ENCODE data around the gene MT1F. TPM values are rescaled to one million over a fixed set of nuclear protein-coding genes. Genes with fewer than 3 reads are reported as not detected.
A peak's percentile ranks its signal among the peaks of the same experiment; 100 is the strongest.

Gene MT1F
- total RNA-seq, 1 donor from 2014 or later = not detected

GRCh38 chr16:56700631-56701030 lies 42.9 kb downstream of the MT1F start:
- DNase-seq (ENCODE audit: low spot score) = no peak
- peaks cover 5% of the 10 kb centered on the region for H3K27me3 Mint-ChIP-seq (ENCODE audit: insufficient read depth, low read depth)
- Histone ChIP-seq H3K79me2 (ENCODE audit: low read depth) (no peaks in the 10 kb centered on the region), H3F3A (ENCODE audit: low read depth) (no peaks in the 10 kb centered on the region), H3K4me3 (no peak overlapping the region), H3K27me3 (no peaks in the 10 kb centered on the region), H3K4me2 (no peak overlapping the region), H3K4me1 (no peaks in the 10 kb centered on the region), H2AFZ (replicated peaks) (no peak overlapping the region), H4K20me1 (ENCODE audit: low read depth) (no peaks in the 10 kb centered on the region), H3K27ac (no peak overlapping the region), H3K9ac (no peak overlapping the region), H3K36me3 (no peaks in the 10 kb centered on the region), H3K9me3 (ENCODE audit: low read depth) (no peaks in the 10 kb centered on the region)
- TF ChIP-seq EZH2 (IDR thresholded peaks at IDR 0.05) = no peak
- no peak for TF ChIP-seq EZH2phosphoT487 (IDR thresholded peaks at IDR 0.05)
- TF ChIP-seq CTCF (IDR thresholded peaks at IDR 0.05) = no peak
- peaks cover 11% of the 10 kb centered on the region for H3K9me3 Mint-ChIP-seq
- H3K27ac Mint-ChIP-seq = no peak overlapping the region
- H3K4me1 Mint-ChIP-seq = peaks cover 5% of the 10 kb centered on the region
- no peak overlapping the region for H3K4me3 Mint-ChIP-seq
- no peaks in the 10 kb centered on the region for H3K36me3 Mint-ChIP-seq

GRCh38 chr16:56701534-56701933 lies 43.8 kb downstream of the MT1F start:
- Mint-ChIP-seq H3K27me3 (ENCODE audit: insufficient read depth, low read depth) (peaks cover 4% of the 10 kb centered on the region), H3K27ac (no peak overlapping the region)
- H4K20me1 ChIP-seq (ENCODE audit: low read depth) = no peaks in the 10 kb centered on the region

GRCh38 chr16:56702836-56703235 lies 45.1 kb downstream of the MT1F start:
- H3K27ac Mint-ChIP-seq = no peak overlapping the region

More at GRCh38 chr16:56701534-56701933, 43.8 kb downstream of the MT1F start:
- H3K4me2 ChIP-seq = no peak overlapping the region
- H3K9ac ChIP-seq = no peak overlapping the region
- no peak overlapping the region for H3K4me3 ChIP-seq
- H3K79me2 ChIP-seq (ENCODE audit: low read depth) = no peaks in the 10 kb centered on the region
- H3K36me3 ChIP-seq = no peaks in the 10 kb centered on the region
- no peaks in the 10 kb centered on the region for H3F3A ChIP-seq (ENCODE audit: low read depth)
- H3K9me3 Mint-ChIP-seq = peaks cover 9% of the 10 kb centered on the region
- H3K27me3 ChIP-seq = no peaks in the 10 kb centered on the region
- no peaks in the 10 kb centered on the region for H3K9me3 ChIP-seq (ENCODE audit: low read depth)
- no peaks in the 10 kb centered on the region for H3K4me1 ChIP-seq
- TF ChIP-seq EZH2phosphoT487 (IDR thresholded peaks at IDR 0.05) (no peak), EZH2 (IDR thresholded peaks at IDR 0.05) (peak; percentile 11)
- no peak for DNase-seq (ENCODE audit: low spot score)
- H2AFZ ChIP-seq (replicated peaks) = no peak overlapping the region
- H3K4me1 Mint-ChIP-seq = peaks cover 5% of the 10 kb centered on the region
- no peaks in the 10 kb centered on the region for H3K36me3 Mint-ChIP-seq
- no peak overlapping the region for H3K4me3 Mint-ChIP-seq
- H3K27ac ChIP-seq = no peak overlapping the region

More at GRCh38 chr16:56702836-56703235, 45.1 kb downstream of the MT1F start:
- H3F3A ChIP-seq (ENCODE audit: low read depth) = no peaks in the 10 kb centered on the region
- no peaks in the 10 kb centered on the region for H3K36me3 ChIP-seq
- no peak for TF ChIP-seq EZH2phosphoT487 (IDR thresholded peaks at IDR 0.05)
- TF ChIP-seq EZH2 (IDR thresholded peaks at IDR 0.05) = no peak
- TF ChIP-seq CTCF (IDR thresholded peaks at IDR 0.05) = no peak
- H3K4me1 ChIP-seq = no peaks in the 10 kb centered on the region
- no peaks in the 10 kb centered on the region for H4K20me1 ChIP-seq (ENCODE audit: low read depth)
- no peaks in the 10 kb centered on the region for H3K79me2 ChIP-seq (ENCODE audit: low read depth)
- H3K27me3 ChIP-seq = no peaks in the 10 kb centered on the region
- no peaks in the 10 kb centered on the region for H3K9me3 ChIP-seq (ENCODE audit: low read depth)
- no peak for DNase-seq (ENCODE audit: low spot score)
- H3K9ac ChIP-seq = no peak overlapping the region
- no peak overlapping the region for H3K4me2 ChIP-seq
- peaks cover 3% of the 10 kb centered on the region for H3K27me3 Mint-ChIP-seq (ENCODE audit: insufficient read depth, low read depth)
- no peak overlapping the region for H3K4me3 ChIP-seq
- H3K4me1 Mint-ChIP-seq = peaks cover 5% of the 10 kb centered on the region
- H3K4me3 Mint-ChIP-seq = no peak overlapping the region
- peaks cover 1% of the 10 kb centered on the region for H3K9me3 Mint-ChIP-seq
- no peaks in the 10 kb centered on the region for H3K36me3 Mint-ChIP-seq
- H2AFZ ChIP-seq (replicated peaks) = no peak overlapping the region
- no peak overlapping the region for H3K27ac ChIP-seq

Other genes with a start within 250 kb of the MT1F start
- gene AMFR, start 232.4 kb upstream of the MT1F start, total RNA-seq (ENCODE audit: low replicate concordance) = 38.7 and 51.3 TPM in 2 replicates
- 165 and 256 TPM in 2 replicates for gene NUDT21, start 206.6 kb upstream of the MT1F start, total RNA-seq (ENCODE audit: low replicate concordance)
- 65.8 and 73.4 TPM in 2 replicates for gene OGFOD1, start 206.4 kb upstream of the MT1F start, total RNA-seq (ENCODE audit: low replicate concordance)
- 47.8 and 64.5 TPM in 2 replicates for gene BBS2, start 137.9 kb upstream of the MT1F start, total RNA-seq (ENCODE audit: low replicate concordance)
- not detected in 2 replicates for gene MT4, start 92.9 kb upstream of the MT1F start, total RNA-seq (ENCODE audit: low replicate concordance)
- gene MT3, start 68.4 kb upstream of the MT1F start, total RNA-seq (ENCODE audit: low replicate concordance) = not detected in 2 replicates
- gene MT2A, start 49.4 kb upstream of the MT1F start, total RNA-seq (ENCODE audit: low replicate concordance) = 1.3 TPM in 1 of 2 replicates, not detected in the other
- gene MT1E, start 32.2 kb upstream of the MT1F start, total RNA-seq (ENCODE audit: low replicate concordance) = 1.9 and 2.4 TPM in 2 replicates
- gene MT1M, start 25.3 kb upstream of the MT1F start, total RNA-seq (ENCODE audit: low replicate concordance) = not detected in 2 replicates
- not detected in 2 replicates for gene MT1A, start 19.3 kb upstream of the MT1F start, total RNA-seq (ENCODE audit: low replicate concordance)
- not detected in 2 replicates for gene MT1B, start 6.1 kb upstream of the MT1F start, total RNA-seq (ENCODE audit: low replicate concordance)
- gene MT1G, start 10.1 kb downstream of the MT1F start, total RNA-seq (ENCODE audit: low replicate concordance) = 2.6 TPM in 1 of 2 replicates, not detected in the other
- gene MT1H, start 11.9 kb downstream of the MT1F start, total RNA-seq (ENCODE audit: low replicate concordance) = not detected in 2 replicates
- 4.4 TPM in 1 of 2 replicates, not detected in the other for gene MT1X, start 24.5 kb downstream of the MT1F start, total RNA-seq (ENCODE audit: low replicate concordance)
- gene NUP93, start 72.2 kb downstream of the MT1F start, total RNA-seq (ENCODE audit: low replicate concordance) = 116 and 128 TPM in 2 replicates
- not detected in 2 replicates for gene SLC12A3, start 207.2 kb downstream of the MT1F start, total RNA-seq (ENCODE audit: low replicate concordance)

All from neural progenitor cell (in vitro differentiated cells).